ENCODE data around the gene ZNF217.
"Not testable (repeated sequence)": the region's sequence is repeated elsewhere in the genome, so short reads cannot be mapped to it uniquely, and the experiment has no call there.

Gene ZNF217

GRCh38 chr20:53530440-53530839, 63.2 kb downstream of the ZNF217 start:
- no peak for DNase-seq (ENCODE audit: low read depth)

GRCh38 chr20:53529658-53530057, 64.0 kb downstream of the ZNF217 start:
- no peak for DNase-seq (ENCODE audit: low read depth)

GRCh38 chr20:53527196-53527595, 66.4 kb downstream of the ZNF217 start:
- no peak for DNase-seq (ENCODE audit: low read depth)

- DNase-seq (ENCODE audit: low read depth): no peak
Measured at GRCh38 chr20:53524589-53525312, 68.9 kb downstream of the ZNF217 start.

GRCh38 chr20:53523615-53524014, 70.0 kb downstream of the ZNF217 start:
- DNase-seq (ENCODE audit: low read depth): not testable (repeated sequence)

GRCh38 chr20:53522696-53523095, 70.9 kb downstream of the ZNF217 start:
- no peak for DNase-seq (ENCODE audit: low read depth)

GRCh38 chr20:53522026-53522425, 71.6 kb downstream of the ZNF217 start:
- no peak for DNase-seq (ENCODE audit: low read depth)

GRCh38 chr20:53521421-53521820, 72.2 kb downstream of the ZNF217 start:
- not testable (repeated sequence) for DNase-seq (ENCODE audit: low read depth)

GRCh38 chr20:53517146-53517545, 76.5 kb downstream of the ZNF217 start:
- no peak for DNase-seq (ENCODE audit: low read depth)
